ENCODE measurements around the gene RCOR3. TPM values are rescaled to one million over a fixed set of nuclear protein-coding genes. Genes with fewer than 3 reads are reported as not detected.

Gene RCOR3
- total and polyA plus RNA-seq, 2 of the 8 experiments (the other 6 are each of a cell fraction or from before 2014, with no cell fraction given), result 21.4 to 36.3 TPM

DNA sequence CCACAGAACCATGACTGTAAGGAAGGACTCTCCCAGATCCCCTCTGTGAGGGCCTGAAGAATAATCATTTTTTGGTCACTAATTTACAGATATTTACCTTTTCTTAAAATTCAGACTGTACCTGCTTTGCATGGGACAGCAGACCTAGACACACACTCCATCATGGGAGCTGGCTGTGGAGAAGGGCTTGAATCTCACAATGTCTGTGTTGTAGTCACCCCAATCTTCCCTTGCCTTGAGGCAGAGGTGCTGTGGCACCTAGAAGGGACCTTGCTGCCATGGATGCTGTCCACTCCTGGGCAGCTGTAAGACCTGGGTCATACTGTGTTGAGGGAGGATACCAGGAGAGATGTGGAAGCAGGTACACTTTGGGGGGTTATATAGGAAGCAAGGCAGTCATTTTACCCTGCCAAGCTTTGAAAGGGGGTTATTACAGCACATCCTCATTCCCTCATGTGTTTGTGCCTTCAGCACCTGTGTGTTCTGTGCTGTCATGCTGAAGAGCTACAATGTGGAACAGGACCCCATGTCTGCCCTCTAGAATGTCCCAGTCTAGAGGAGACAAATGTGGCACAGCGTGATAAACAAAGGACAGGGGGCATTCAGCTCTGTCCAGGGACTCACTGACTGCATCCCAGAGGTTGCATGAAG is 94.5 kb downstream of the RCOR3 start:
- no peak overlapping the region for H2BK5ac ChIP-seq (ENCODE audit: low read depth, low read length)
- H3K27ac ChIP-seq (ENCODE audit: low read depth, low read length), result no peak overlapping the region
- H3K4me1 ChIP-seq (replicated peaks in 1 of 4; ENCODE audit: control insufficient read depth in 3 of 4, insufficient read depth in 4 of 4, low read length in 3 of 4), result no peaks in the 10 kb centered on the region
- H3K18ac ChIP-seq (ENCODE audit: extremely low read depth, low read length), result no peak overlapping the region
- POLR2A ChIA-PET (ENCODE audit: partially characterized antibody), result no interaction called here
- no peaks in the 10 kb centered on the region for H3K9me3 ChIP-seq (ENCODE audit: insufficient read depth in 2 of 2, low read depth in 1 of 2, low read length in 1 of 2)
- no peak overlapping the region for H4K91ac ChIP-seq (replicated peaks; ENCODE audit: insufficient read length, low read length)
- peaks cover 2% of the 10 kb centered on the region for H3K79me1 ChIP-seq (ENCODE audit: low read depth, low read length)
- no peak overlapping the region for H3K9ac ChIP-seq (replicated peaks in 1 of 4; ENCODE audit: extremely low read depth in 1 of 4, low read depth in 3 of 4, low read length in 3 of 4)
- TF ChIP-seq FOSL1 (IDR thresholded peaks at IDR 0.05; ENCODE audit: insufficient read depth, low read depth, low read length) (no peak), MAX (IDR thresholded peaks at IDR 0.05) (no peak), SP1 (IDR thresholded peaks at IDR 0.05; ENCODE audit: low read depth, low read length) (no peak), NRF1 (IDR thresholded peaks at IDR 0.05; ENCODE audit: low read depth, low read length) (no peak), TAF7 (optimal IDR thresholded peaks at IDR 0.05; ENCODE audit: borderline replicate concordance, low read depth, low read length) (no peak)
- no peak overlapping the region for H2AFZ ChIP-seq (ENCODE audit: low read length)
- H3K4me2 ChIP-seq (ENCODE audit: insufficient read depth in 1 of 2, low read depth in 2 of 2, low read length in 2 of 2), result no peak overlapping the region
- H3K23ac ChIP-seq (ENCODE audit: insufficient read length), result no peak overlapping the region
- H3K4me3 ChIP-seq (ENCODE audit: extremely low read depth in 1 of 4, insufficient read depth in 2 of 4, low read depth in 3 of 4, low read length in 4 of 4), result no peak overlapping the region
- no peak overlapping the region for H4K8ac ChIP-seq (ENCODE audit: extremely low read depth, insufficient read depth, low read length)
- H3K4ac ChIP-seq (replicated peaks; ENCODE audit: insufficient read length, low read depth, low read length), result no peak overlapping the region
- H3K36me3 ChIP-seq (ENCODE audit: control insufficient read depth in 2 of 4, insufficient read depth in 4 of 4, low read length in 3 of 4), result peaks cover 0 to 8% (median 6%) of the 10 kb centered on the region in 4 experiments; a peak in 5 of 8 replicates
- H3K14ac ChIP-seq (ENCODE audit: insufficient read length), result no peak overlapping the region
- no peaks in the 10 kb centered on the region for H4K20me1 ChIP-seq (replicated peaks in 1 of 2; ENCODE audit: control insufficient read depth in 1 of 2, insufficient read depth in 2 of 2, low read length in 2 of 2)
- no peaks in the 10 kb centered on the region for H3K27me3 ChIP-seq (replicated peaks in 1 of 4; ENCODE audit: control insufficient read depth in 3 of 4, extremely low read depth in 1 of 4, insufficient read depth in 3 of 4, low read length in 3 of 4)
- no peak overlapping the region for H3K56ac ChIP-seq (replicated peaks; ENCODE audit: insufficient read length, low read depth, low read length)
- H2BK12ac ChIP-seq (ENCODE audit: low read depth, low read length), result no peak overlapping the region
- CTCF ChIA-PET (ENCODE audit: partially characterized antibody), result interaction anchor here (0.7 to 2.9 kb wide), 7 partner anchors 8 to 299 kb away, joined by 3 to 12 read pairs (median 3); no protein-coding TSS in a partner anchor
- H3K23me2 ChIP-seq (ENCODE audit: low read depth, low read length), result no peaks in the 10 kb centered on the region
- no peak overlapping the region for H2BK20ac ChIP-seq (ENCODE audit: low read length)
- DNase-seq (ENCODE audit: low read depth in 1 of 2, low spot score in 2 of 2), result no peak
- FAIRE-seq, result no peak
- peaks cover 0 to 3% of the 10 kb centered on the region in 2 experiments; a peak in 1 of 4 replicates for H3K79me2 ChIP-seq (ENCODE audit: control insufficient read depth in 1 of 2, insufficient read depth in 2 of 2, low read length in 2 of 2)
- 6% methylated on average over 1 of the region's 1 CpG; no CpG with 5 or more reads in 1 of the 2 experiments for WGBS, 2 experiments (ENCODE audit: extremely low coverage in 1 of 2, insufficient coverage in 1 of 2, insufficient read length in 1 of 2, insufficient replicate concordance in 2 of 2, low coverage in 1 of 2, low lambda C conversion rate in 2 of 2, missing lambda C conversion rate in 1 of 2)
- no peak overlapping the region for H2BK15ac ChIP-seq (ENCODE audit: low read length)
- no peak overlapping the region for H2BK120ac ChIP-seq (replicated peaks; ENCODE audit: low read depth, low read length)
- no peak overlapping the region for H4K5ac ChIP-seq (ENCODE audit: insufficient read length, low read depth, low read length)
- no peak overlapping the region for H2AK5ac ChIP-seq (ENCODE audit: low read depth, low read length)
